ENCODE data around the gene ACAP3.

DNA sequence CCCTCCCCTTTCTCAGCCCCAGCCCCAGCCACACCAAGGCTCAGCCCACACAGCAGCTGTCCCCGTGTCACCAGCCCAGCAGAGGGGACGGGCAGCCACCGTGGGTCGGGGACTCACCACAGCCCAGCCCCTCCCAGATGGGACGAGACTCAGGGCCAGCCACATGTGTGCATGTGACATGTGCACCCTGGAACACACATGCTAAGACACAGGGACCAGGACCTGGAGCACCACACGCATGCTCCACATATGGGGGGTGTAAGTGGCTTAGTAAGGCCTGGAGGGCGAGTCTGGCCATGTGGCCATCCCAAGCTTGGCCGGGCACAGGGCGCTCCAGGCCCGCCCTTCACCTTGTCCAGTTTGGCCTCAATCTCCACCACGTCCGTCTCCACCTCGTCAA lies 4.0 kb downstream of the ACAP3 start:
- TF ChIP-seq, protein P1, sequence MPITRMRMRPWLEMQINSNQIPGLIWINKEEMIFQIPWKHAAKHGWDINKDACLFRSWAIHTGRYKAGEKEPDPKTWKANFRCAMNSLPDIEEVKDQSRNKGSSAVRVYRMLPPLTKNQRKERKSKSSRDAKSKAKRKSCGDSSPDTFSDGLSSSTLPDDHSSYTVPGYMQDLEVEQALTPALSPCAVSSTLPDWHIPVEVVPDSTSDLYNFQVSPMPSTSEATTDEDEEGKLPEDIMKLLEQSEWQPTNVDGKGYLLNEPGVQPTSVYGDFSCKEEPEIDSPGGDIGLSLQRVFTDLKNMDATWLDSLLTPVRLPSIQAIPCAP (CRISPR knock-in tag; IDR thresholded peaks at IDR 0.05): no peak
- TF ChIP-seq ZNF317 (CRISPR knock-in tag; IDR thresholded peaks at IDR 0.05; ENCODE audit: borderline replicate concordance, low read depth) (no peak), NFYB (CRISPR knock-in tag; conservative IDR thresholded peaks at IDR 0.05; ENCODE audit: low read depth) (no peak), ELF4 (CRISPR knock-in tag; IDR thresholded peaks at IDR 0.05; ENCODE audit: low read depth) (no peak)

All from WTC11 (cell line).